ENCODE results near the gene SMARCB1.

Gene SMARCB1

GRCh38 chr22:23841736-23842445 lies 55.1 kb downstream of the SMARCB1 start:
- no peak for DNase-seq (ENCODE audit: low read depth)
- in situ Hi-C loops (cut with HindIII; ENCODE audit: low sequenced_read_pairs), result no loop called here
- no peak overlapping the region for H3K4me3 ChIP-seq (ENCODE audit: low read depth, low read length)
- no peak for TF ChIP-seq CTCF (IDR thresholded peaks at IDR 0.05; ENCODE audit: low read depth, low read length, missing control alignments)

DNA sequence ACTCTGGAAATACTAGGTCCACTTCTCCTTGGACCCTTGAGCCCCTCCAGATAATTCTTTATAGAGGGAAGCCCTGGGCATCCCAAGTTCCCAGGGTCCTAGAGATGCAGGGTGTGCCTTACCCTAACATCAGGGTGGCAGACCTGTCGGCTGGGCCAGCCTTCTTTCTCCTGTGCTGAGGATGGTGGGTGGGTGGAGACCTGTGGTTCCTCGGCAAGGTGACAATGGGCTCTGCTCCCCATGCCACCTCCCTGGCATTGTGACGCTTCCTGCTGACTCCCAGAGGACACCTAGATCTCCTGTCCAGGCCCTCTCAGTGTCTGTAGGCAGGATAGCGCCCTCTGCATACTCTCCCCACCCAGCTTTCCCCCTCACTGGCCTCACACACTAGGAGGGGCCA lies 55.8 kb downstream of the SMARCB1 start:
- no peak for DNase-seq (ENCODE audit: low read depth)
- no peak for TF ChIP-seq CTCF (IDR thresholded peaks at IDR 0.05; ENCODE audit: low read depth, low read length, missing control alignments)
- in situ Hi-C loops (cut with HindIII; ENCODE audit: low sequenced_read_pairs), result no loop called here
- no peak overlapping the region for H3K4me3 ChIP-seq (ENCODE audit: low read depth, low read length)

DNA sequence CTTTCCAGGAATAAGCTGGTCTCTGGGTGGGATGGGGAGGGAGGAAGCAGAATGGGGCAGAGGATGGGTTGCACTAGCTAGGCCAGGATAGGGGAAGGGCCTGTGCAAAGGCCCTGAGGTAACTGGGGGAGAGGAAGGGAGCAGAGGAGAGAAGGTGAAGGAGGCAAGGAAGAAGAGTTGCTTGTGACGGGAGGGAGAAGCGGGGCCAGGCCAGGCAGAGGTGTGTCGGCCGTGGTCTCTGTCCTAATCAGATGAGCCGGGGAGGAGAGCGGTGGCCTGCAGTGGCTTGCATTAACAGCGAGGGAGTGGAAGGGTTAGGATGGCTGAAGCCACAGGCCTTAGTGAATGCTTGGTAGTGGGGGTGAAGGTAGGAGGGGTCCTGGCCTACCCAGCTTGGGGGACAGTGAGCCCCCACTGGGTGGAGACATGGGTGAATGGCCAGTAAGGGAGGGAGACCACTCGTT lies 58.0 kb downstream of the SMARCB1 start:
- in situ Hi-C loops (cut with HindIII; ENCODE audit: low sequenced_read_pairs), result no loop called here
- TF ChIP-seq CTCF (IDR thresholded peaks at IDR 0.05; ENCODE audit: low read depth, low read length, missing control alignments), result no peak
- DNase-seq (ENCODE audit: low read depth), result no peak
- no peak overlapping the region for H3K4me3 ChIP-seq (ENCODE audit: low read depth, low read length)

GRCh38 chr22:23845265-23846080 lies 58.7 kb downstream of the SMARCB1 start:
- no peak for TF ChIP-seq CTCF (IDR thresholded peaks at IDR 0.05; ENCODE audit: low read depth, low read length, missing control alignments)
- in situ Hi-C loops (cut with HindIII; ENCODE audit: low sequenced_read_pairs), result no loop called here
- DNase-seq (ENCODE audit: low read depth), result no peak
- H3K4me3 ChIP-seq (ENCODE audit: low read depth, low read length), result no peak overlapping the region

DNA sequence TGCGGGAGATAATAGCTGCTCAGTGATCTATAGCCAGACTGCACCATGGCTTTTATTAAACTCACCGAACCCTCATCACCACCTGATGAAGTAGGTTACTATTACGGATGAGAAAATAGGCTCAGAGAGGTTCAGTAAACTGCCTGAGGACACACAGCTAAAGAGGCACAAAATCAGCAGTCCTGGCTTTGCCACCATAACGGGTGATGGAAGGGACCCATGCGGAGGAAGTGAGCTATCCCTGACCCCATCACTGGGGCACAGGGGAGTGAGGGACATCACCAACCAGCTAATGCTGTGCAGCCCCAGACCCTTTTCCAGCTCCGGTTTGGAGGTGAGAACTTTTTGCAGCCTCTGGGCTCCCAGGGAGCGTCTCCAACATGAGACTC lies 59.3 kb downstream of the SMARCB1 start:
- in situ Hi-C loops (cut with HindIII; ENCODE audit: low sequenced_read_pairs), result no loop called here
- TF ChIP-seq CTCF (IDR thresholded peaks at IDR 0.05; ENCODE audit: low read depth, low read length, missing control alignments), result no peak
- H3K4me3 ChIP-seq (ENCODE audit: low read depth, low read length), result no peak overlapping the region
- no peak for DNase-seq (ENCODE audit: low read depth)

GRCh38 chr22:23847310-23847920 lies 60.6 kb downstream of the SMARCB1 start:
- no peak for DNase-seq (ENCODE audit: low read depth)
- no peak overlapping the region for H3K4me3 ChIP-seq (ENCODE audit: low read depth, low read length)
- no peak for TF ChIP-seq CTCF (IDR thresholded peaks at IDR 0.05; ENCODE audit: low read depth, low read length, missing control alignments)
- in situ Hi-C loops (cut with HindIII; ENCODE audit: low sequenced_read_pairs), result no loop called here
